ENCODE measurements around the gene SLC39A11.
A peak's percentile ranks its signal among the peaks of the same experiment; 100 is the strongest.
"Not testable (repeated sequence)": the region's sequence is repeated elsewhere in the genome, so short reads cannot be mapped to it uniquely, and the experiment has no call there.

Gene SLC39A11

GRCh38 chr17:73092523-73093135 is at the start of gene SLC39A11:
SLC39A11 (minus strand) TSS chr17:73092688; CDS start chr17:73088764, 3,924 bp downstream.
- DNase-seq (ENCODE audit: low read depth in 2 of 3, low spot score in 2 of 3), result peak; percentile 65 to 74 (median 74)

- no peak for DNase-seq (ENCODE audit: low read depth in 2 of 3, low spot score in 2 of 3)
Measured at GRCh38 chr17:73141411-73141810, 48.9 kb upstream of the SLC39A11 start.

- no peak for DNase-seq (ENCODE audit: low read depth in 2 of 3, low spot score in 2 of 3)
Measured at GRCh38 chr17:73140566-73140965, 48.1 kb upstream of the SLC39A11 start.

GRCh38 chr17:73139296-73139695 is 46.8 kb upstream of the SLC39A11 start:
- no peak for DNase-seq (ENCODE audit: low read depth in 2 of 3, low spot score in 2 of 3)

- DNase-seq (ENCODE audit: low read depth in 2 of 3, low spot score in 2 of 3), result no peak
Measured at GRCh38 chr17:73138541-73139138, 46.2 kb upstream of the SLC39A11 start.

GRCh38 chr17:73137376-73137775 is 44.9 kb upstream of the SLC39A11 start:
- DNase-seq (ENCODE audit: low read depth in 2 of 3, low spot score in 2 of 3), result no peak

- no peak for DNase-seq (ENCODE audit: low read depth in 2 of 3, low spot score in 2 of 3)
Measured at GRCh38 chr17:73135766-73136165, 43.3 kb upstream of the SLC39A11 start.

GRCh38 chr17:73133911-73134649 is 41.6 kb upstream of the SLC39A11 start:
- no peak for DNase-seq (ENCODE audit: low read depth in 2 of 3, low spot score in 2 of 3)

- DNase-seq (ENCODE audit: low read depth in 2 of 3, low spot score in 2 of 3), result no peak
Measured at GRCh38 chr17:73132085-73132492, 39.6 kb upstream of the SLC39A11 start.

GRCh38 chr17:73131439-73131838 is 39.0 kb upstream of the SLC39A11 start:
- DNase-seq (ENCODE audit: low read depth in 2 of 3, low spot score in 2 of 3), result not testable (repeated sequence)

- DNase-seq (ENCODE audit: low read depth in 2 of 3, low spot score in 2 of 3), result no peak
Measured at GRCh38 chr17:73130977-73131376, 38.5 kb upstream of the SLC39A11 start.

- no peak for DNase-seq (ENCODE audit: low read depth in 2 of 3, low spot score in 2 of 3)
Measured at GRCh38 chr17:73128496-73128895, 36.0 kb upstream of the SLC39A11 start.

GRCh38 chr17:73126716-73127473 is 34.4 kb upstream of the SLC39A11 start:
- no peak for DNase-seq (ENCODE audit: low read depth in 2 of 3, low spot score in 2 of 3)

- no peak for DNase-seq (ENCODE audit: low read depth in 2 of 3, low spot score in 2 of 3)
Measured at GRCh38 chr17:73123606-73124320, 31.3 kb upstream of the SLC39A11 start.

GRCh38 chr17:73122953-73123605 is 30.6 kb upstream of the SLC39A11 start:
- no peak for DNase-seq (ENCODE audit: low read depth in 2 of 3, low spot score in 2 of 3)

- DNase-seq (ENCODE audit: low read depth in 2 of 3, low spot score in 2 of 3), result no peak
Measured at GRCh38 chr17:73121506-73121905, 29.0 kb upstream of the SLC39A11 start.

- no peak for DNase-seq (ENCODE audit: low read depth in 2 of 3, low spot score in 2 of 3)
Measured at GRCh38 chr17:73119631-73120030, 27.1 kb upstream of the SLC39A11 start.

GRCh38 chr17:73118951-73119391 is 26.5 kb upstream of the SLC39A11 start:
- DNase-seq (ENCODE audit: low read depth in 2 of 3, low spot score in 2 of 3), result no peak

- DNase-seq (ENCODE audit: low read depth in 2 of 3, low spot score in 2 of 3), result no peak
Measured at GRCh38 chr17:73118139-73118538, 25.7 kb upstream of the SLC39A11 start.

GRCh38 chr17:73112246-73112645 is 19.8 kb upstream of the SLC39A11 start:
- no peak for DNase-seq (ENCODE audit: low read depth in 2 of 3, low spot score in 2 of 3)

Measured in activated CD8-positive, alpha-beta memory T cell treated with anti-CD3 and anti-CD28 coated beads for 48 hours (primary cell).